HepG2 (cell line): Measurements from ENCODE around the gene RNF213.

ENCODE experiments used
- ASH2L ChIP-seq: fragments of 300-600, 200-600 bp; sonication (generic); IDR thresholded peaks from 2 replicates; pipeline ENCODE4 v1.7.0; 2017; ENCODE audit warnings: low read depth, mild to moderate bottlenecking, moderate library complexity, mixed read lengths, low read length; ENCODE audit not compliant: insufficient read length
- CTCF ChIP-seq: sonication (generic); formaldehyde crosslinking; IDR thresholded peaks from 2 replicates; pipeline ENCODE4 v1.5.0; 2020; ENCODE audit warnings: mild to moderate bottlenecking, missing genetic modification reagents, moderate library complexity
- E2F1 ChIP-seq: sonication (generic); formaldehyde crosslinking; IDR thresholded peaks from 2 replicates; pipeline ENCODE4 v1.5.0; 2020; ENCODE audit warnings: missing genetic modification reagents
- MYC ChIP-seq: sonication (generic); formaldehyde crosslinking; IDR thresholded peaks from 2 replicates; pipeline ENCODE4 v1.9.0; 2021; ENCODE audit warnings: missing genetic modification reagents, borderline replicate concordance
- NFIC ChIP-seq: IDR thresholded peaks from 2 replicates; pipeline ENCODE4 v1.6.1; 2012; ENCODE audit warnings: mild to moderate bottlenecking, low read length, inconsistent platforms
- NFYB ChIP-seq: sonication (generic); formaldehyde crosslinking; IDR thresholded peaks from 2 replicates; pipeline ENCODE4 v1.4.0; 2020; ENCODE audit warnings: missing genetic modification reagents
- RNF219 ChIP-seq: sonication (generic); formaldehyde crosslinking; IDR thresholded peaks from 2 replicates; pipeline ENCODE4 v1.5.0; 2020; ENCODE audit warnings: mild to moderate bottlenecking, missing genetic modification reagents
- SATB2 ChIP-seq: sonication (generic); formaldehyde crosslinking; IDR thresholded peaks from 2 replicates; pipeline ENCODE4 v1.5.0; 2020; ENCODE audit warnings: missing genetic modification reagents
- ZBTB38 ChIP-seq: sonication (generic); formaldehyde crosslinking; IDR thresholded peaks from 2 replicates; pipeline ENCODE4 v1.5.1; 2020; ENCODE audit warnings: mild to moderate bottlenecking, missing genetic modification reagents

DNA sequence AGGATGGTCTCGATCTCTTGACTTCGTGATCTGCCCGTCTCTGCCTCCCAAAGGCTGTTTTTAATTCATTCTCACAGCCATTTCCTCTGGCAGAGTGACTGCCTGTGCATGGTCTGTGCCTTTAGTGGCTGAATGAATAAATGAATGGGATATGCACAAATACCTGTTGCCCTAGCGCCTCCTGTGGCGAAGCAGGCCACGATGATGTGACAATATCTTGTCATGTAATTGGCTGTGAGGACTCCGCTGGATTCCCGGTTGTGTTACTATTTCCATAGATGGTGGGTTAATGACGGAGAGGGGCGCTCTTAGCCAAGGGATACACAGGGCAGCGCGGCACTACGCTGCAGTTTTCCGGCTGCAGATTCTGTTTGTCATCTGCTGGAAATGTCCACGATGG lies 127.5 kb downstream of the RNF213 start:
- TF ChIP-seq RNF219 (CRISPR knock-in tag) (no peak), E2F1 (CRISPR knock-in tag) (no peak), SATB2 (CRISPR knock-in tag) (no peak), MYC (CRISPR knock-in tag) (no peak), CTCF (CRISPR knock-in tag) (no peak), ZBTB38 (no peak), NFYB (CRISPR knock-in tag) (no peak), NFIC (no peak), ASH2L (no peak)
